Measurements from ENCODE around the gene GPR137B.

DNA sequence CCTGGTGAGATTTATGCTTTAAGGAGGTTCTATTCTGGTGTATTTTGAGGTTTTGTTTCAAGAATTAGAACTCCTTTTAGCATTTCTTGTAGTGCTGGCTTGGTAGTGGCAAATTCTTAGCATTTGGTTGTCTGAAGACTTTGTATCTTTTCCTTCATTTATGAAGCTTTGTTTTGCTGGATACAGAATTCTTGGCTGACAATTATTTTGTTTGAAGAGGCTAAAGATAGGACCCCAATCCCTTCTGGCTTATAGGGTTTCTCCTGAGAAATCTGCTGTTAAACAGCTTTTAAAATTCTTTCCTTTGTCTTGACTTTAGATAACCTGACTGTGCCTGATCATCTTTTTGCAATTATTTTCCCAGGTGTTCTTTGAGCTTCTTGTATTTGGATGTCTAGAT, 58.6 kb downstream of the GPR137B start:
- TF ChIP-seq, protein P1, sequence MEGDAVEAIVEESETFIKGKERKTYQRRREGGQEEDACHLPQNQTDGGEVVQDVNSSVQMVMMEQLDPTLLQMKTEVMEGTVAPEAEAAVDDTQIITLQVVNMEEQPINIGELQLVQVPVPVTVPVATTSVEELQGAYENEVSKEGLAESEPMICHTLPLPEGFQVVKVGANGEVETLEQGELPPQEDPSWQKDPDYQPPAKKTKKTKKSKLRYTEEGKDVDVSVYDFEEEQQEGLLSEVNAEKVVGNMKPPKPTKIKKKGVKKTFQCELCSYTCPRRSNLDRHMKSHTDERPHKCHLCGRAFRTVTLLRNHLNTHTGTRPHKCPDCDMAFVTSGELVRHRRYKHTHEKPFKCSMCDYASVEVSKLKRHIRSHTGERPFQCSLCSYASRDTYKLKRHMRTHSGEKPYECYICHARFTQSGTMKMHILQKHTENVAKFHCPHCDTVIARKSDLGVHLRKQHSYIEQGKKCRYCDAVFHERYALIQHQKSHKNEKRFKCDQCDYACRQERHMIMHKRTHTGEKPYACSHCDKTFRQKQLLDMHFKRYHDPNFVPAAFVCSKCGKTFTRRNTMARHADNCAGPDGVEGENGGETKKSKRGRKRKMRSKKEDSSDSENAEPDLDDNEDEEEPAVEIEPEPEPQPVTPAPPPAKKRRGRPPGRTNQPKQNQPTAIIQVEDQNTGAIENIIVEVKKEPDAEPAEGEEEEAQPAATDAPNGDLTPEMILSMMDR (IDR thresholded peaks at IDR 0.05): no peak
- no peak for TF ChIP-seq ZFX (IDR thresholded peaks at IDR 0.05; ENCODE audit: borderline replicate concordance)
